ENCODE results near the gene ZFHX2. TPM values are rescaled to one million over a fixed set of nuclear protein-coding genes. Genes with fewer than 3 reads are reported as not detected.

Gene ZFHX2
- total RNA-seq, 4 donors from 2014 or later: under 0.01 to 0.42 (median 0.20) TPM

DNA sequence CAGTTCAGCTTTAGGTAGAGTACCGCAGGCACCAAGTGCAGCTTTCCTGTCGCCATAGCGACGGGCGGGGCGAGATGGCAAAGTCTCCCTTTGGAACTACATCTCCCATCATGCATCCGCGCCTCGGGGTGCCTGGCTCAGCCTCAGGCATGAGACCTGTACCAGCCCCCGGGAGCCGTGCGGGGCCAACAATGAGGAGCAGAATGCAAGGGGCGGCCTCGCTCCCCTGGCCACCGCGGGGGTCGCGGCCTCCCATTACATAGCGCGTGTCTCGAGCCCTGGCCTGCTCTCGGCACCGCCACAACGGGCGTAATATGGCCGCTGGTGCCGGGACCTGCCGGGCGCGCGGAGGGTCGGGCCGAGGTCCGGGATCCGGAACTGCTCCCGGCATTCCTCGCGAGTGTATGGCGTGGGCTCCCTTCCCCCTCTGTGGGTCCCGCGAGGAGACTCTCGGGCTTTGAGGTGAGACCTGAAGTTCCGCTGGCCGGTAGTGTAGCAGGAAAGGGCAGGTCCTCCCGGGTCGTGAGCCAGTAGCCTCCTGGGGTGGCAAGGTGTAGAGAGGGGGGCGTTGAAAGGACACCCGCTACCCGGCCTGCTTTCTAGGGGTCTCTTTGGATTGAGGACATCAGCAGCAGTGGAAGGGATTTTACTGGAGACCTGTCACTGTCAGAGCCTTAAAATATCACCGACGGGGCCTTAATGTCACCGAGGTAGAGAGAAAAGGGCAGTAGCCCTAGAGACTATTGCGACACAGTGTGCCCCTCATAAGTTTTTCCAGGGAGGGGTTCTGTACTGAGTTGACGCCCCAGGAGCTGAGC, 4.5 kb upstream of the ZFHX2 start, which contains the start of gene THTPA:
Gene THTPA, plus strand, starts transcription at position 390 of the 818 bp plus-strand sequence. CDS start 487 bp downstream, outside the sequence.
- Histone ChIP-seq H3K36me3 (peaks cover 3 to 33% (median 9%) of the 10 kb centered on the region in 3 donors), H3K4me1 (peaks cover 17 to 42% (median 23%) of the 10 kb centered on the region in 3 donors), H3K4me3 (peak within 1 kb of the TSS; percentile 81 to 94 (median 88)), H3K9me3 (no peaks in the 10 kb centered on the region), H3K27me3 (peaks cover 0 to under 1% (median 0%) of the 10 kb centered on the region in 4 donors), H3K27ac (peak within 1 kb of the TSS; percentile 89 to 98 (median 96))
- 0% methylated on average over 4 of the region's 54 CpGs; no CpG with 5 or more reads in 1 of the 2 donors for WGBS, 2 donors
- DNase-seq: peak; percentile 58
- intact Hi-C loops (cut with DNase I): no loop called here
- TF ChIP-seq, protein P1, sequence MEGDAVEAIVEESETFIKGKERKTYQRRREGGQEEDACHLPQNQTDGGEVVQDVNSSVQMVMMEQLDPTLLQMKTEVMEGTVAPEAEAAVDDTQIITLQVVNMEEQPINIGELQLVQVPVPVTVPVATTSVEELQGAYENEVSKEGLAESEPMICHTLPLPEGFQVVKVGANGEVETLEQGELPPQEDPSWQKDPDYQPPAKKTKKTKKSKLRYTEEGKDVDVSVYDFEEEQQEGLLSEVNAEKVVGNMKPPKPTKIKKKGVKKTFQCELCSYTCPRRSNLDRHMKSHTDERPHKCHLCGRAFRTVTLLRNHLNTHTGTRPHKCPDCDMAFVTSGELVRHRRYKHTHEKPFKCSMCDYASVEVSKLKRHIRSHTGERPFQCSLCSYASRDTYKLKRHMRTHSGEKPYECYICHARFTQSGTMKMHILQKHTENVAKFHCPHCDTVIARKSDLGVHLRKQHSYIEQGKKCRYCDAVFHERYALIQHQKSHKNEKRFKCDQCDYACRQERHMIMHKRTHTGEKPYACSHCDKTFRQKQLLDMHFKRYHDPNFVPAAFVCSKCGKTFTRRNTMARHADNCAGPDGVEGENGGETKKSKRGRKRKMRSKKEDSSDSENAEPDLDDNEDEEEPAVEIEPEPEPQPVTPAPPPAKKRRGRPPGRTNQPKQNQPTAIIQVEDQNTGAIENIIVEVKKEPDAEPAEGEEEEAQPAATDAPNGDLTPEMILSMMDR (IDR thresholded peaks at IDR 0.05): peak in 1 of 6 experiments; percentile 33
- peak in 1 of 4 donors; percentile 45 for TF ChIP-seq POLR2A (IDR thresholded peaks at IDR 0.05)

DNA sequence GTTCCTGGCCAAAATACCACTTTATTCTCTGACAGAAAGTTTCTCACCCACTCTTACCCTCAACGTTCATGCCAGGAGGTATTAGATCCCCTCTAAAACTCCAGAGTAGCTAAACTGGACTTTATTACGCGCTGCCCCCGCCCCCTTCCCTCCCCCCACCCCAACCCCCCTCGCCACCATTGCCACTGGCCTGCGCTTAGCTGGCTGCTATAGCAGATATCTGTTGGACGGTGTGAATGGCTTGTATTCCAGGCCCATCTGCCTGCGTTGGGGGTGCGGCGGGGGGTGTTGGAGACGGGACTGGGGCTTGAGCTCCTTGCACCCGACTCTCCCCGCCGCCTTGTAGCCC, 3.9 kb upstream of the ZFHX2 start:
- H3K27me3 ChIP-seq: peaks cover 0 to 7% (median 0%) of the 10 kb centered on the region in 4 donors
- TF ChIP-seq POLR2A (IDR thresholded peaks at IDR 0.05): no peak
- TF ChIP-seq, protein P1 (IDR thresholded peaks at IDR 0.05): no peak
- H3K4me1 ChIP-seq: peaks cover 23 to 47% (median 28%) of the 10 kb centered on the region in 3 donors
- DNase-seq: no peak
- peak overlapping the region; percentile 89 to 98 (median 96) for H3K27ac ChIP-seq
- peak overlapping the region; percentile 81 to 94 (median 88) for H3K4me3 ChIP-seq
- intact Hi-C loops (cut with DNase I): no loop called here
- H3K36me3 ChIP-seq: peaks cover 0 to 27% (median 9%) of the 10 kb centered on the region in 3 donors
- WGBS, 2 donors: 2 to 13% methylated on average over 3 to 6 of the region's 14 CpGs
- no peaks in the 10 kb centered on the region for H3K9me3 ChIP-seq

DNA sequence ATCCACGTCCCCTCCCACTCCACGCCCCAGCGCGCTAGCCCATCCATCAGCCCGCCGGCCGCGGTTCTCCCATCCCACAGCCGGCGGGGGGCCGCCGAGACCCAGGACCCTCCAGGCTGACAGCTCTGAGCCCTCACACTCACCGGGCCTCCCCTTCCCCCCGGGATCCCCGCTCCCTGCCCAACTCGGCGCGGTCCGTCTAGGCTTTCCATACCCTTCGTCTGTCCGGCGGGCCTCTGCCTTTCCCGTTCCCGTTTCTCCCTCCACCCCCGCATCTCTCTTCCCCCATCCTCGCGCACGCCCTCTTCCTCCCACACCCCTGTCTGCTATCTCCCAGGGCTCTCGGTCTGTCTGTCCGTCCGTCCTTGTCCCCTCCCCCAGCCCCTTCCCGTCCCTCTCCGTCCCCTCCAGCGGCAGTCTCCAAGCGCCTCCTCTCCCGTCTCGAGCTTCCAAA, 726 bp downstream of the ZFHX2 start:
- H3K9me3 ChIP-seq: no peaks in the 10 kb centered on the region
- WGBS, 2 donors: 4 to 7% methylated on average over 27 to 31 of the region's 37 CpGs
- peak overlapping the region in 3 of 4 donors; percentile 37 to 60 (median 39) for H3K27ac ChIP-seq
- intact Hi-C loops (cut with DNase I): no loop called here
- H3K4me3 ChIP-seq: peak overlapping the region; percentile 47 to 70 (median 58)
- H3K36me3 ChIP-seq: no peaks in the 10 kb centered on the region
- H3K4me1 ChIP-seq: peaks cover 15 to 28% (median 18%) of the 10 kb centered on the region in 3 donors
- DNase-seq: no peak
- TF ChIP-seq POLR2A (IDR thresholded peaks at IDR 0.05): no peak
- TF ChIP-seq, protein P1 (IDR thresholded peaks at IDR 0.05): no peak
- peaks cover 0 to 21% (median 0%) of the 10 kb centered on the region in 4 donors for H3K27me3 ChIP-seq

DNA sequence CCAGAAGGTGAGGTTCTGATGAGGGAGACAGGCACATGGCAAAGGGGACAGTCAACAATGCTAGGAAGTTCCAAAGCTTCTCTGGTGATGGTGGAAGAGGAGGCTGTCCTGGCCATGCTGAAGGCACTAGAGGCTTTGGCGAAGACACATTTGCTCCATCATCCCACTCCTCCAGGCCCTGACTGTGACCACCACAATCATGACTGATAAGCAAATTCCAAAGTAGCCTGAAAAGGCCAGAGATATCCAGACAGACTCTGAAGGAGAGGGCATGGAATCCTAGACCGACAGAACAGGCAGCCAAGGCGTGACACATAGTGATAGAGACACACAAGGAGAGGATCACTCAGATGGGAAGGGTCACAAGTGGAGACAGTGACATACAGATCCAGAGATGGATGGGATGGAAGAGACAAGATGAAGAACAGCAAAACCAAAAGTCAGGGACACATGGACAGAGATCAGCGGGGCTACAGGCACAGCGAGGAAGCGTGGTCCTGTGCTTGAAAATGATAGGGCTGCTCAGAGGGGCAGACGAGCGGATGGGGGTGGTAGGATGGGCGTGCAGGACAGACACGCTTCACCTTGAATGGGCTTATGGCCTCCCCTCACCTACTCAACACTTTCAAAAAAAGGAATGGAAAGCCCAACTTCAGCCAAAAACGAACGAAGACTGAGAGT, 1.3 kb downstream of the ZFHX2 start:
- TF ChIP-seq, protein P1 (IDR thresholded peaks at IDR 0.05): no peak
- no peak for TF ChIP-seq POLR2A (IDR thresholded peaks at IDR 0.05)
- Histone ChIP-seq H3K27ac (no peak overlapping the region), H3K9me3 (no peaks in the 10 kb centered on the region), H3K4me1 (peaks cover 11 to 22% (median 15%) of the 10 kb centered on the region in 3 donors), H3K4me3 (peak overlapping the region; percentile 47 to 70 (median 58)), H3K36me3 (no peaks in the 10 kb centered on the region), H3K27me3 (peaks cover 0 to 21% (median 0%) of the 10 kb centered on the region in 4 donors)
- DNase-seq: no peak
- intact Hi-C loops (cut with DNase I): no loop called here
- 53 to 54% methylated on average over 12 of the region's 12 CpGs for WGBS, 2 donors
